Measurements from ENCODE around the gene ZEB2. TPM values are rescaled to one million over a fixed set of nuclear protein-coding genes. Genes with fewer than 3 reads are reported as not detected.

The ZEB2 gene
- total RNA-seq, 1 experiment from 2014 or later, result 1.2 TPM

DNA sequence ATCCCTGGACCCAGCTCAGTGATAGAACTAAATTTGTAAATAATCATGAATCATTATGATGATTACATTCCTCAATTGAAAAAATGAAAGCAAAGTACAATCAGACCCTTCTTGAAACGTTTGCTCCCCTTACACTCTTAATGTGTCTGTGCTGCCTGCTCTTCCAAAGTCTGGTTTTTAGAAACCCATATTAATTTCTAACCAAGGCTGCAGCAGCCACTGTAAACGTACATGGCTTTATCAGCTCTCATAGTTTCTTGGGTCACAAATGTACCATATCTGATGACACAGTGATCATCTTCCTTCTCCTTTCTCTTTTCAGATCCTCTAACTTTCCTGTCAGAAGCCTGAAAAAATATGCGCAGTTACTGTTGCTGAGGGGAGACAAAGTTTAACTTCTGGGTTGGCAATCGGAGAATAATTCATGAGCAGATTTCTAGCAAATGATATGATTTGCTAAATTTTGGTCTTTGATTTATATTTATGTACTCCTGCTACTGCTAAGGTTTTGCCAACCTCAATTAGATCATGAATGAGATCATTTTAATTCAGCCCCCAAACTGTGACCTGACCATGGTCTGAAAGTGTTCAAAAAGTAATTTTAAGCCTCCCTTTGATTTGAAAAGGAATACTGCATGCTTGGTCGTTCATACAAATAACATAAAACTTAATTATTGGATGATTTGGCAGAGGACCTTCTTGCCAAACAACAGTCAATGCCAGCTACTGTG lies 12.3 kb downstream of the ZEB2 start:
- WGBS (ENCODE audit: extremely low coverage, insufficient read length, low lambda C conversion rate), result no CpG with 5 or more reads among the region's 5 CpGs
- Histone ChIP-seq H3K23ac (ENCODE audit: insufficient read length, low read depth, low read length) (no peak overlapping the region), H3K9ac (ENCODE audit: extremely low read depth, insufficient read length, low read length) (no peak overlapping the region), H4K91ac (ENCODE audit: insufficient read length, low read depth, low read length) (no peak overlapping the region), H2BK20ac (ENCODE audit: low read depth, low read length, poor library complexity, severe bottlenecking) (no peak overlapping the region), H2AK5ac (ENCODE audit: insufficient read length, low read length) (no peak overlapping the region), H3T11ph (ENCODE audit: low read length) (no peak overlapping the region), H4K8ac (replicated peaks; ENCODE audit: insufficient read length, low read depth, low read length) (no peak overlapping the region), H3K4me2 (ENCODE audit: insufficient read depth, insufficient read length, low read length) (no peak overlapping the region), H3K4me1 (ENCODE audit: insufficient read depth, low read length) (peaks cover 11% of the 10 kb centered on the region), H2BK5ac (ENCODE audit: insufficient read length, low read length) (no peak overlapping the region), H4K20me1 (ENCODE audit: control insufficient read depth, insufficient read depth, insufficient read length) (no peaks in the 10 kb centered on the region), H2AFZ (ENCODE audit: low read length) (no peak overlapping the region), H4K5ac (ENCODE audit: insufficient read length, low read depth, low read length) (no peak overlapping the region), H3K23me2 (ENCODE audit: insufficient read length, low read depth, low read length, poor library complexity, severe bottlenecking) (peaks cover 2% of the 10 kb centered on the region), H3K4ac (ENCODE audit: low read depth, low read length) (no peak overlapping the region), H3K79me2 (ENCODE audit: insufficient read depth, low read length) (no peaks in the 10 kb centered on the region), H3K9me3 (ENCODE audit: control insufficient read depth, low read depth, low read length) (no peaks in the 10 kb centered on the region), H3K56ac (ENCODE audit: insufficient read length, low read depth, low read length) (no peak overlapping the region), H2BK120ac (ENCODE audit: low read depth, low read length, poor library complexity, severe bottlenecking) (no peak overlapping the region), H3K79me1 (ENCODE audit: insufficient read depth, low read depth, low read length, poor library complexity, severe bottlenecking) (no peaks in the 10 kb centered on the region), H3K18ac (ENCODE audit: insufficient read length, low read depth, low read length) (no peak overlapping the region), H3K27ac (ENCODE audit: insufficient read length, low read depth, low read length) (no peak overlapping the region), H2BK12ac (ENCODE audit: insufficient read length, low read depth, low read length) (no peak overlapping the region), H3K27me3 (ENCODE audit: insufficient read depth, low read length) (peaks cover 16% of the 10 kb centered on the region; the same call in 1 of the 2 replicates), H2BK15ac (ENCODE audit: low read depth, low read length) (no peak overlapping the region), H3K14ac (ENCODE audit: insufficient read depth, low read length) (no peak overlapping the region)
- no peak overlapping the region for H3K27ac Mint-ChIP-seq
- H3K4me3 Mint-ChIP-seq, result no peak overlapping the region
- no peaks in the 10 kb centered on the region for H3K36me3 Mint-ChIP-seq (ENCODE audit: insufficient read depth in 1 of 3, low read depth in 3 of 3)
- TF ChIP-seq CTCF (conservative IDR thresholded peaks at IDR 0.05), result no peak
- H3K4me1 Mint-ChIP-seq, result peaks cover 77 to 85% of the 10 kb centered on the region in 2 experiments
- H3K9me3 Mint-ChIP-seq, result peaks cover 0 to 3% of the 10 kb centered on the region in 2 experiments; a peak in 2 of 5 replicates
- H3K27me3 Mint-ChIP-seq (ENCODE audit: low read depth), result peaks cover 62% of the 10 kb centered on the region
- DNase-seq, result no peak

Measured in H9 (cell line).